GM19193 (cell line): ENCODE data around the gene GRXCR2.

Experiments used
- POLR2A ChIP-seq: IDR thresholded peaks from 4 replicates; pipeline ENCODE4 v1.6.1; 2011; ENCODE audit not compliant: insufficient read depth, insufficient read length; ENCODE audit errors: extremely low read depth

GRXCR2 gene

GRCh38 chr5:145830594-145830993 is 42.2 kb downstream of the GRXCR2 start:
- TF ChIP-seq POLR2A: no peak

DNA sequence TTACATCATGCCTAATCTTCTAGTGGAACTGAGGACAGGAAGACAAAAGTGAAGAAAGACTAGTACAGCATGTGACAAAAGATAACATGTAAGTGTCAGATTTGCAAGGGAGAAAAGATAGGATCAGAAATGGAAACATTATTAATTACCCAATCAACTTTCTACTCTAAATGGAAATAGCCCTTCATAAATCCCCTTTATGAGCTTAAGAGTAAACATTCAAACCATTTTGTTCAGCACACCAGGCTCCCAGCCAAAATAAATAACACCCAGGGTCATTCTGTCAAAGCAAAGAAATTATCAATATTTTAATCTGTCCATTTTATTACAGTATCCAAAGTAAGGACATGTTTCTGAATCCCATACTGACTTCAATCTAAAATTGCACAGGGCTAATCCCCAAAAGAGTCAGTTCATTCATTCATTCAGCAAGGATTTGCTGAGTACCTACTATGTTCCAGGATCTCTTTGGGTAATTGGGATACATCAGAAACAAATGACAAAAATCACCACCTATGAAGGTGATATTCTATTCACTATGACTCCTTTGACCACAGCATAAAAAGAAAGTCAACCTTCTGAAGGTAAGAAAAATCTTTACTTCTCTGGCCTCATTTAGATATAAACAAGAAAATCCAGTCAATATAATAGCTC is 43.0 kb downstream of the GRXCR2 start:
- no peak for TF ChIP-seq POLR2A

DNA sequence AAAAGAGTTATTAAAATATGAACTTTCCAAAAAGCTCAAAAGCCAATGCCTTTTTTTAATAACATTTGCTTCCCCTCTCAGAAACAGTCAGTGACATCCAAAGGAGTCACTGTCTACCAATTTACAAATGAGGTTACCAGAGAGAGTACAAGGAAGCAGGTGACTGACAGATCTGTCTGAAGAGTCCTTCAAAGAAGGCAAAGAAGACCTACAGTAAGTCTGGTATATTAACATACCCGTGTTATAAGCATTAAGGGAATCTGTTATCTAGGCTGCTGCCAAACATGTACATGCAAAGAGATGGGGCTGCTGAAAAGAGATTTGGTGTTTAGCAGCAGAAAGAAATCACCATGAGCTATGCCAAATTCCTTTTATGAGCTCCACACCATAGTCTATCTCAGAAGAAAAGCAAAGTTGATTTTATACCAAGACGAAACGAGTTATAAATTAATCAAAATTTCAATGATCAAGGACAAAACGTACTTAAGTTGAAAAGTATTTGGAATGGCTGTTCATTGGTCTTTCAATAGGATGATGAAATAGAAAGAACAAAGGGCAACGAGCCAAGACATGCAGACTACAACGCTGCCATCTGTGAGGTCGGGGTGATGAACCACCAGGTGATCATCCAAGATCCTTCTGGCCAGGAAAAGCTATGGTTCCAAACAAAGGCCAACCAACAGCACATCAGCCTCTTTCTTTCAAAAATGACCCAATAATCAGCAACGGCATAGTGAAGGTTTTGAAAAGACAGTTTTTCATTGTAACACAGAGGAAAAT is 45.7 kb downstream of the GRXCR2 start:
- no peak for TF ChIP-seq POLR2A

DNA sequence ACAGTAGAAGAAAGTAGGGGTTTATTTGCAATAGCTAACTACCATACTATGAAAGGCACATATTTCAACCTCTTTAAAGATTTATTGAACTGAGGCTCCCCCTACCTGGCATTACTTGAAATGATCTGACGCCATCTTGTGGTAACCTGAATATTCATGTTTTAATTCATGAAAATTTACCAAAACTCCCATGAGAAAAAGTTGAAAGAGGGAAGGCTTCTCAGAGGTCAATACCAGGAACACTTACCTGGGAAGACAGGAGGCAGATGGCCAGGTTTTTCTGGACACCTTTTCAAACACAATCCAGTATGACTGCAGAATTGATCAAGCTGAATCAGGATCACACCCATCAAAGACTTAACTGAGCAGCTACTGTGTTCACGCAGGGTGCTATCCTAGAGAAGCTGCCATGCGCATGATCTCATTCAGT is 47.0 kb downstream of the GRXCR2 start:
- TF ChIP-seq POLR2A: no peak

- no peak for TF ChIP-seq POLR2A
These were observed 48.8 kb downstream of the GRXCR2 start for GRCh38 chr5:145824040-145824439.

- no peak for TF ChIP-seq POLR2A
These were observed 54.2 kb downstream of the GRXCR2 start for GRCh38 chr5:145818604-145819003.

- no peak for TF ChIP-seq POLR2A
These were observed 59.9 kb downstream of the GRXCR2 start for GRCh38 chr5:145812877-145813276.

- TF ChIP-seq POLR2A: no peak
These were observed 60.8 kb downstream of the GRXCR2 start for GRCh38 chr5:145811834-145812625.
